ENCODE results near the gene PIGU. TPM values are rescaled to one million over a fixed set of nuclear protein-coding genes. Genes with fewer than 3 reads are reported as not detected.

Gene PIGU
- total and polyA plus RNA-seq, 2 of the 13 experiments (the other 11 are each of a cell fraction or from before 2014, with no cell fraction given) = 45.5 to 231 TPM

- no peak for TF ChIP-seq SRSF9 (IDR thresholded peaks at IDR 0.05; ENCODE audit: borderline replicate concordance, insufficient read depth, low read depth, low read length, poor library complexity, severe bottlenecking)
- TF ChIP-seq ZNF142 (CRISPR knock-in tag; IDR thresholded peaks at IDR 0.05) = no peak
Observed at GRCh38 chr20:34585019-34585418, 91.9 kb downstream of the PIGU start (continued).

DNA sequence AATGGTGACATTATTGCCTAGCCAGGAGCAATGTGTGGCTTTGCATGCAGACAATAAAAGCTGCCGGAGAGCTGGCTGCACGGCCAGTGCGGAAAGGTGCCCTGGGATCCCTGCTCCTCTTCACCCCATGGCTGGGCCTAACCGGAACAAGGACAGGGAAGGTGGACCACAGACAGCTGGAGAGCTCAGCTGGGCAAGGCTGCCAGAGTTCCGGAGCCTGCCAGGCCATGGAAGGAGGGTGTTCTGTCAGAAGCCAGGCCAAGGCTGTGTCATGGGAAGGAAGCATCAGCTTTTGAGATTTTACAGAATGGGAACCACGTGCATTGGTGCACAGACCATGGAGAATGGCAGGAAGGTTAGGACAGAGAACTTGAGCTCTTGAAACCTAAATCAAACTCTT, 93.3 kb downstream of the PIGU start:
- ATAC-seq = no peak
- in situ Hi-C loops (cut with HindIII; ENCODE audit: extremely low pct_ligation_motif_present, low pct_unique_long_range_greater_than_20kb) (no loop called here), intact Hi-C loops (cut with micrococcal nuclease; ENCODE audit: unreplicated experiment) (no loop called here)
- H3K79me2 ChIP-seq (ENCODE audit: insufficient read depth, low read length) = no peaks in the 10 kb centered on the region
- no peak overlapping the region for H3K4me3 ChIP-seq (replicated peaks in 1 of 3; ENCODE audit: insufficient read depth in 1 of 3, low read depth in 2 of 3, low read length in 3 of 3)
- no peaks in the 10 kb centered on the region for H3K9me3 ChIP-seq (ENCODE audit: low read length)
- BruUV-seq (replicated peaks) = no TSS peak
- DNase-seq (ENCODE audit: low spot score) = no peak
- H4K20me1 ChIP-seq (ENCODE audit: insufficient read depth, low read length) = no peaks in the 10 kb centered on the region
- FAIRE-seq = no peak
- H3K27me3 ChIP-seq (ENCODE audit: control insufficient read depth in 1 of 2, insufficient read depth in 2 of 2, low read length in 2 of 2) = no peaks in the 10 kb centered on the region
- no peak overlapping the region for H3K4me2 ChIP-seq (ENCODE audit: low read depth, low read length)
- peaks cover 22 to 83% of the 10 kb centered on the region in 2 experiments for H3K36me3 ChIP-seq (replicated peaks in 1 of 2; ENCODE audit: control insufficient read depth in 1 of 2, insufficient read depth in 2 of 2, low read length in 2 of 2)
- H3K4me1 ChIP-seq (ENCODE audit: insufficient read depth, low read length) = peaks cover 36% of the 10 kb centered on the region
- no peak overlapping the region for H3K27ac ChIP-seq (ENCODE audit: extremely low read length, insufficient read depth, low read length)
- CTCF ChIA-PET (ENCODE audit: low intra/inter-chr PET ratio, low total read pairs) = no interaction called here
- POLR2A ChIA-PET = interaction anchor here (0.9 to 1.6 kb wide), 3 partner anchors 38 to 96 kb away, joined by 3 to 6 read pairs (median 3); partner anchors contain the start of gene PIGU
- 96% methylated on average over 6 of the region's 6 CpGs for WGBS (ENCODE audit: low lambda C conversion rate)
- H2AFZ ChIP-seq (ENCODE audit: low read length) = no peak overlapping the region
- no peak overlapping the region for H3K9ac ChIP-seq (ENCODE audit: insufficient read depth, low read depth, low read length)
- TF ChIP-seq, protein P1, sequence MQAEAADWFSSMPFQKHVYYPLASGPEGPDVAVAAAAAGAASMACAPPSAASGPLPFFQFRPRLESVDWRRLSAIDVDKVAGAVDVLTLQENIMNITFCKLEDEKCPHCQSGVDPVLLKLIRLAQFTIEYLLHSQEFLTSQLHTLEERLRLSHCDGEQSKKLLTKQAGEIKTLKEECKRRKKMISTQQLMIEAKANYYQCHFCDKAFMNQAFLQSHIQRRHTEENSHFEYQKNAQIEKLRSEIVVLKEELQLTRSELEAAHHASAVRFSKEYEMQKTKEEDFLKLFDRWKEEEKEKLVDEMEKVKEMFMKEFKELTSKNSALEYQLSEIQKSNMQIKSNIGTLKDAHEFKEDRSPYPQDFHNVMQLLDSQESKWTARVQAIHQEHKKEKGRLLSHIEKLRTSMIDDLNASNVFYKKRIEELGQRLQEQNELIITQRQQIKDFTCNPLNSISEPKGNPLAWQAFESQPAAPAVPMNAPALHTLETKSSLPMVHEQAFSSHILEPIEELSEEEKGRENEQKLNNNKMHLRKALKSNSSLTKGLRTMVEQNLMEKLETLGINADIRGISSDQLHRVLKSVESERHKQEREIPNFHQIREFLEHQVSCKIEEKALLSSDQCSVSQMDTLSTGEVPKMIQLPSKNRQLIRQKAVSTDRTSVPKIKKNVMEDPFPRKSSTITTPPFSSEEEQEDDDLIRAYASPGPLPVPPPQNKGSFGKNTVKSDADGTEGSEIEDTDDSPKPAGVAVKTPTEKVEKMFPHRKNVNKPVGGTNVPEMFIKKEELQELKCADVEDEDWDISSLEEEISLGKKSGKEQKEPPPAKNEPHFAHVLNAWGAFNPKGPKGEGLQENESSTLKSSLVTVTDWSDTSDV (CRISPR knock-in tag; IDR thresholded peaks at IDR 0.05) = 0 out of 2 replicates have a peak, but pooled peaks have one; percentile 49
- TF ChIP-seq ZNF687 (CRISPR knock-in tag; IDR thresholded peaks at IDR 0.05) = peak; percentile 34; the same call in 1 of the 2 replicates
- 0 out of 2 replicates have a peak, but pooled peaks have one; percentile 33 for TF ChIP-seq NRL (CRISPR knock-in tag; IDR thresholded peaks at IDR 0.05; ENCODE audit: borderline replicate concordance)
